Hematopoietic multipotent progenitor cell treated with erythropoietin and hydrocortisone succinate and interleukin-3 and kit ligand, for 4 days (in vitro differentiated cells): ENCODE data around the gene TBXA2R.

ENCODE experiments used
- DNase-seq: peaks from one replicate; pipeline ENCODE4 v3.0.0-alpha.2; 2015

Gene TBXA2R

GRCh38 chr19:3550947-3551791, 55.5 kb downstream of the TBXA2R start:
- no peak for DNase-seq

- no peak for DNase-seq
These were observed 56.9 kb downstream of the TBXA2R start for GRCh38 chr19:3549816-3550215.

- DNase-seq = peak; percentile 73
These were observed 58.1 kb downstream of the TBXA2R start for GRCh38 chr19:3548606-3549005.

- DNase-seq = no peak
These were observed 58.9 kb downstream of the TBXA2R start for GRCh38 chr19:3547767-3548282.

- peak; percentile 63 for DNase-seq
These were observed 59.4 kb downstream of the TBXA2R start for GRCh38 chr19:3547301-3547731.

GRCh38 chr19:3546119-3546518, 60.6 kb downstream of the TBXA2R start:
- DNase-seq = no peak

GRCh38 chr19:3545669-3546034, 61.0 kb downstream of the TBXA2R start:
- DNase-seq = no peak

- peak; percentile 79 for DNase-seq
These were observed 61.7 kb downstream of the TBXA2R start for GRCh38 chr19:3544742-3545668.
